Effector memory CD4-positive, alpha-beta T cell (primary cell): ENCODE measurements around the gene FAM210A.

Source experiments
- DNase-seq, 3 donors: peaks; one replicate each; pipeline ENCODE4 v3.0.0-alpha.2; 2020
- H3K27ac ChIP-seq: 2 replicates; pipeline ENCODE4 v1.7.0; 2013; ENCODE audit warnings: mild to moderate bottlenecking, low read length, moderate library complexity; ENCODE audit not compliant: insufficient read depth, poor library complexity, severe bottlenecking
- H3K27me3 ChIP-seq: replicated peaks from 2 replicates; pipeline ENCODE4 v1.7.0; 2013; ENCODE audit warnings: mild to moderate bottlenecking, low read length; ENCODE audit not compliant: insufficient read depth, control insufficient read depth, poor library complexity, severe bottlenecking
- H3K36me3 ChIP-seq: 2 replicates; pipeline ENCODE4 v1.7.0; 2013; ENCODE audit warnings: mild to moderate bottlenecking, low read length, moderate library complexity; ENCODE audit not compliant: control insufficient read depth, insufficient read depth
- H3K4me1 ChIP-seq: 2 replicates; pipeline ENCODE4 v1.7.0; 2013; ENCODE audit warnings: low read length, mild to moderate bottlenecking; ENCODE audit not compliant: control insufficient read depth, insufficient read depth, poor library complexity, severe bottlenecking
- H3K4me3 ChIP-seq: 2 replicates; pipeline ENCODE4 v1.7.0; 2013; ENCODE audit warnings: low read length, low read depth, mild to moderate bottlenecking; ENCODE audit not compliant: insufficient read depth, poor library complexity, severe bottlenecking
- H3K9me3 ChIP-seq: 2 replicates; pipeline ENCODE4 v1.7.0; 2013; ENCODE audit warnings: mild to moderate bottlenecking, low read length, moderate library complexity; ENCODE audit not compliant: control insufficient read depth

The FAM210A gene

GRCh38 chr18:13618760-13619438 is 107.5 kb downstream of the FAM210A start:
- no peak overlapping the region for H3K27ac ChIP-seq
- peaks cover 27% of the 10 kb centered on the region for H3K4me1 ChIP-seq
- H3K4me3 ChIP-seq: no peak overlapping the region
- peaks cover 10% of the 10 kb centered on the region for H3K36me3 ChIP-seq
- no peak for DNase-seq
- H3K27me3 ChIP-seq: no peaks in the 10 kb centered on the region
- H3K9me3 ChIP-seq: no peaks in the 10 kb centered on the region

DNA sequence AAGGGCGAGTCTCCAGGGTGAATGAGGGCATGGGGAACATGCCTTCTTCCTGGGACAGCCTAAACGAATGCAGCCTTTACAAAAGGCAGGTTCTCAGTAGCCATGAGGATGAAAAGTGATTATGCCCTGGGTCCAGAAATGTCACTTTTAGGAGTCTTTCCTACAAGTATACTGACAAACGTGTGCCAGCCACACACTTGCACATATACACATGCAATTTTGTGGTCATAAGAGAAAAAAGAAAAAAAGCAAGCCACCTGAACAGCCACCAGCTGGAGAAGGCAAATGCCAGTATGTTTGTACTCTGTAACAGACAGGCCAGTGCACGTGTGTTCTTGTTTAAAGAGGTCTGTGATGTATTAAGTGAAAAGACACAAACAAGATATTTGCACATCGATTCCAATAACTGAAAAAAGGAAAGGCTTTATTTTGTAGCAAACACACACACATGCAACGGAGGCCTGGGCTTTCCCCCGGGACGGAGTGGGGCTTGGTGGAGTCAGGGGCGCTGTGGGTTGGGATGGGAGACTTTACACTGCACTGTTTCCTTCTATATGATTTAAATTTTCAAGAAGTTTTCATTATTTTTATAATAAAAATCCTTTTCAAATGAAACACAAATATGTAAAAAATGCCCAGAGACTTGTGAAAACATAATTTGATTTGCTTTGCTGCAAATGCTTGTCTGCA is 108.4 kb downstream of the FAM210A start:
- Histone ChIP-seq H3K36me3 (peaks cover 8% of the 10 kb centered on the region), H3K9me3 (no peaks in the 10 kb centered on the region), H3K27me3 (no peaks in the 10 kb centered on the region), H3K4me1 (peaks cover 36% of the 10 kb centered on the region), H3K4me3 (no peak overlapping the region), H3K27ac (no peak overlapping the region)
- no peak for DNase-seq

GRCh38 chr18:13616525-13617035 is 109.8 kb downstream of the FAM210A start:
- H3K27me3 ChIP-seq: no peaks in the 10 kb centered on the region
- no peaks in the 10 kb centered on the region for H3K36me3 ChIP-seq
- H3K4me3 ChIP-seq: no peak overlapping the region
- DNase-seq: no peak
- H3K27ac ChIP-seq: no peak overlapping the region
- H3K4me1 ChIP-seq: peaks cover 48% of the 10 kb centered on the region
- no peaks in the 10 kb centered on the region for H3K9me3 ChIP-seq

- Histone ChIP-seq H3K36me3 (no peaks in the 10 kb centered on the region), H3K27me3 (no peaks in the 10 kb centered on the region), H3K4me3 (no peak overlapping the region), H3K4me1 (peaks cover 53% of the 10 kb centered on the region), H3K27ac (no peak overlapping the region), H3K9me3 (no peaks in the 10 kb centered on the region)
- DNase-seq: no peak
Measured at GRCh38 chr18:13616041-13616440, 110.3 kb downstream of the FAM210A start.

DNA sequence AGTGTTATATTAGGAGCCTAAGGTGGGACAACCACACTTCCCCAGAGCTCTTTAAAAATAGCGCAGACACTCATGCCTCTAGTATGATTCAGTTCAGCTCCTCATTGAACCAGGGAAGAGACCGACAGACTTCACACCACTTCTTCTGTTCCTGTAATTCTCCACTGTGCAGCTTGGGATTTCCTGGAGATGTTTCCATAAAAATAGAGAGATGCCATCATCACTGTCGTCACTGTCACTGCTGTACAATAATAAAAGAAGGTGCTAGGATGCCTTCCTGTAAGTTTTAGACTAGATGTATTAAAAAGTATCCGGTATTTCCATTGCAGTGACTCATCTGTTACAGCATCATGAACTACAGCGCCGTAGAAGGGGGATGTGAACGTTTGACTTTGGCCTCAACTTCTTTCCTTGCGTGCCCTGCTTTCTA is 110.9 kb downstream of the FAM210A start:
- no peak for DNase-seq
- Histone ChIP-seq H3K36me3 (no peaks in the 10 kb centered on the region), H3K4me3 (peak overlapping the region; percentile 20), H3K27ac (no peak overlapping the region), H3K27me3 (no peaks in the 10 kb centered on the region), H3K9me3 (no peaks in the 10 kb centered on the region), H3K4me1 (peaks cover 53% of the 10 kb centered on the region)

- Histone ChIP-seq H3K27ac (no peak overlapping the region), H3K4me3 (peak overlapping the region; percentile 20), H3K9me3 (no peaks in the 10 kb centered on the region), H3K36me3 (no peaks in the 10 kb centered on the region), H3K27me3 (no peaks in the 10 kb centered on the region), H3K4me1 (peaks cover 53% of the 10 kb centered on the region)
- no peak for DNase-seq
Measured at GRCh38 chr18:13614641-13615288, 111.6 kb downstream of the FAM210A start.

DNA sequence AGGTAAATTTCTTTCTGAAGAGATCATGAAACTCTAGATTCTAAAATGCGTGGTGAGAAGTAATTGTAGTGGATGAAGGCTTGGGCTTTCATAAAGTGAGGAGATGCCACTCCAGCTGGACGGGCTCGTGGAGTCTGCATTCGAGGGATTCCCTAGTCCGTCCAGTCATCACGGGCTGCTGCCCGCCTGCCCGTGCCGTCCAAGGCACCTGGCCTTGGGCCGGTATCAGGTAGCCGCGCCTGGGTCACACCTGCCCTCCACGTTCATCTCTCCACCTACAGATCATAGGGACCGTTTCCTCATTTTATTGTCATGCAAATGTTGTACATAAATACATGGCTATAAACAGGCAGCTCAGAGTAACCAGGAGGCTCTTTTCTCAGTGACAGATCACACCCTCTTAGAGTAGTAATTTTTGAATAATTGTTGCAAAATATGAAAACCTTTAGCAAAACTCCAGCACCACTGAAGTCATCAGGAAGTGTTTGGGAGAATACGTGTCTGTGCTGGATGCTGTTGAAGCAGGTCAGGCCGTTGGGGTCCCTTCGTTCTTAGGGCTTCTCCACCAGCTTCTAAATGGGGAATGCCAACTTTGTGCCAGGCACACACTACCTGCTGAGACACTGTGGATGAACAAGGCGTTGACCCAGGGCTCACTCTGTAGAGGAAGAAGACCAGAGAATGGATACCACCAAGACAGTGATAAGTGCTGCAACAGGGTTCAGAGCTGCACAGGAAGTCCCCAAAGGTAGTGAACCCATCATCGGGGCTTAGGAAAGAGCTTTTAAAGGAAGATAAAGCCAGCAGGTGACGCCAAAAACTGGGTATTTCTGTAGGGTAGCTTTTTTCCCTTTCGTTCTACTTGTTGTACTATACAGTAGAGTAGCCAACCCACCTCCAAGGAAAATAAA is 112.5 kb downstream of the FAM210A start:
- H3K9me3 ChIP-seq: no peaks in the 10 kb centered on the region
- no peak for DNase-seq
- peaks cover 53% of the 10 kb centered on the region for H3K4me1 ChIP-seq

More for the DNA sequence above, 112.5 kb downstream of the FAM210A start:
- no peaks in the 10 kb centered on the region for H3K27me3 ChIP-seq
- H3K4me3 ChIP-seq: peak overlapping the region; percentile 20
- no peak overlapping the region for H3K27ac ChIP-seq
- no peaks in the 10 kb centered on the region for H3K36me3 ChIP-seq
